D341Med (cell line): Measurements from ENCODE around the gene CLBA1.
"Not testable (repeated sequence)": the region's sequence is repeated elsewhere in the genome, so short reads cannot be mapped to it uniquely, and the experiment has no call there.

Experiments used
- DNase-seq: peaks from one replicate; pipeline ENCODE4 v3.0.0; 2012; ENCODE audit warnings: low spot score

Gene CLBA1

DNA sequence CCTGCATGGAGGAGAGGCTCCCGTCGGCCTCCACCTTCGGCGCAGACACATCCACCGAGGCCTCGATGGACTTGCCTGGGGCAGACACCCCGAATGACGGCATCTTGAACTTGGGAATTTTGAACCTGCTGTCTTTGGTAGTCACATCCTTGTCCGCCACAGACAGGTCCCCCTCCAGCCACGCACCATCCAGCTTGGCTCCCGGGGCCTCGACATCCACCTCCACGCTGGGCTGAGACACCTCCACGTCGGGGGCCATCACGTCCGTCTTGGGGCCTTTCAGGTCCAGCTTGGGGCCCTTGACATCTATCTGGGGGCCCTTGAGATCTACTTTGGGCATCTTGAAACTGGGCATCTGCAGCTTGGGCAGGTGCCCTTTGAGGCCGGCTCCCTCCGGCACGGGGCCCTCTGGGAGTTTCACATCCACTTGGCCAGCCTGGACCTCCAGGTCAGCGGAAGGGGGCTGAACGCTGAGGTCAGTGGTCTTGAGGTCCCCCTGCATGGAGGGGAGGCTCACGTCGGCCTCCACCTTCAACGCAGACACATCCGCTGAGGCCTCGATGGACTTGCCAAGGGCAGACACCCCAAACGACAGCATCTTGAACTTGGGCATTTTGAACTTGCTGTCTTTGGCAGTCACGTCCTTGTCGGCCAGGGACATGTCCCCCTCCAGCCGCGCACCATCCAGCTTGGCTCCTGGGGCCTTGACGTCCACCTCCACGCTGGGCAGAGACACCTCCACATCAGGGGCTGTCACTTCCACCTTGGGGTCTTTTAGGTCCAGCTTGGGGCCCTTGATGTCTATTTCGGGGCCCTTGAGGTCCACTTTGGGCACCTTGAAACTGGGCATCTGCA is 37.5 kb upstream of the CLBA1 start:
- not testable (repeated sequence) for DNase-seq

DNA sequence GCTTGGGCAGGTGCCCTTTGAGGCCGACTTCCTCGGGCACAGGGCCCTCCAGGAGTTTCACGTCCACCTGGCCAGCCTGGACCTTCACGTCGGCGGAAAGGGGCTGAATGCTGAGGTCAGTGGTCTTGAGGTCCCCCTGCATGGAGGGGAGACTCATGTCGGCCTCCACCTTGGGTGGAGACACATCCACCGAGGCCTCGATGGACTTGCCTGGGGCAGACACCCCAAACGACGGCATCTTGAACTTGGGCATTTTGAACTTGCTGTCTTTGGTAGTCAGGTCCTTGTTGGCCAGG is 36.9 kb upstream of the CLBA1 start:
- no peak for DNase-seq

DNA sequence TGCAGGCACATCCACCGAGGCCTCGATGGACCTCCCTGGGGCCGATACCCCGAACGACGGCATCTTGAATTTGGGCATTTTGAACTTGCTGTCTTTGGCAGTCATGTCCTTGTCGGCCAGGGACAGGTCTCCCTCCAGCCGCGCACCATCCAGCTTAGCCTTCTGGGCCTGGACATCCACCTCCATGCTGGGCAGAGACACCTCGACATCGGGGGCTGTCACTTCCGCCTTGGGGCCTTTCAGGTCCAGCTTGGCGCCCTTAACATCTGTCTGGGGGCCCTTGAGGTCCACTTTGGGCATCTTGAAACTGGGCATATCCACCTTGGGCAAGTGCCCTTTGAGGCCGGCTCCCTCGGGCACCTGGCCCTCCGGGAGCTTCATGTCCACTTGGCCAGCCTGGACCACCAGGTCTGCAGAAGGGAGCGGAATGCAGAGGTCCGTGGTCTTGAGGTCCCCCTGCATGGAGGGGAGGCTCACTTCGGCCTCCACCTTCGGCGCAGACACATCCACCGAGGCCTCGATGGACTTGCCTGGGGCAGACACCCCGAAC is 36.1 kb upstream of the CLBA1 start:
- not testable (repeated sequence) for DNase-seq

DNA sequence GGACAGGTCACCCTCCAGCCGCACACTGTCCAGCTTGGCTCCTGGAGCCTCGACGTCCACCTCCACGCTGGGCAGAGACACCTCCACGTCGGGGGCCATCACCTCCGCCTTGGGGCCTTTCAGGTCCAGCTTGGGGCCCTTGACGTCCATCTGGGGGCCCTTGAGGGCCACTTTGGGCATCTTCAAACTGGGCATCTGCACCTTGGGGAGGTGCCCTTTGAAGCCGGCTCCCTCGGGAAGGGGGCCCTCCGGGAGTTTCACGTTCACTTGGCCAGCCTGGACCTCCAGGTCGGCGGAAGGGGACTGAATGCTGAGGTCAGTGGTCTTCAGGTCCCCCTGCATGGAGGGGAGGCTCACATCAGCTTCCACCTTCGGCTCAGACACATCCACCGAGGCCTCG is 35.6 kb upstream of the CLBA1 start:
- no peak for DNase-seq

DNA sequence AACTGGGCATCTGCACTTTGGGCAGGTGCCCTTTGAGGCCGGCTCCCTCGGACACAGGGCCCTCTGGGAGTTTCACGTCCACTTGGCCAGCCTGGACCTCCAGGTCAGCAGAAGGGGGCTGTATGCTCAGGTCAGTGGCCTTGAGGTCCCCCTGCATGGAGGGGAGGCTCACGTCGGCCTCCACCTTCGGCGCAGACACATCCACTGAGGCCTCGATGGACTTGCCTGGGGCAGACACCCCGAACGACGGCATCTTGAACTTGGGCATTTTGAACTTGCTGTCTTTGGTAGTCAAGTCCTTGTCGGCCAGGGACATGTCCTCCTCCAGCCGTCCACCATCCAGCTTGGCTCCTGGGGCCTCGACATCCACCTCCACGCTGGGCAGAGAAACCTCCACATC is 34.9 kb upstream of the CLBA1 start:
- not testable (repeated sequence) for DNase-seq

DNA sequence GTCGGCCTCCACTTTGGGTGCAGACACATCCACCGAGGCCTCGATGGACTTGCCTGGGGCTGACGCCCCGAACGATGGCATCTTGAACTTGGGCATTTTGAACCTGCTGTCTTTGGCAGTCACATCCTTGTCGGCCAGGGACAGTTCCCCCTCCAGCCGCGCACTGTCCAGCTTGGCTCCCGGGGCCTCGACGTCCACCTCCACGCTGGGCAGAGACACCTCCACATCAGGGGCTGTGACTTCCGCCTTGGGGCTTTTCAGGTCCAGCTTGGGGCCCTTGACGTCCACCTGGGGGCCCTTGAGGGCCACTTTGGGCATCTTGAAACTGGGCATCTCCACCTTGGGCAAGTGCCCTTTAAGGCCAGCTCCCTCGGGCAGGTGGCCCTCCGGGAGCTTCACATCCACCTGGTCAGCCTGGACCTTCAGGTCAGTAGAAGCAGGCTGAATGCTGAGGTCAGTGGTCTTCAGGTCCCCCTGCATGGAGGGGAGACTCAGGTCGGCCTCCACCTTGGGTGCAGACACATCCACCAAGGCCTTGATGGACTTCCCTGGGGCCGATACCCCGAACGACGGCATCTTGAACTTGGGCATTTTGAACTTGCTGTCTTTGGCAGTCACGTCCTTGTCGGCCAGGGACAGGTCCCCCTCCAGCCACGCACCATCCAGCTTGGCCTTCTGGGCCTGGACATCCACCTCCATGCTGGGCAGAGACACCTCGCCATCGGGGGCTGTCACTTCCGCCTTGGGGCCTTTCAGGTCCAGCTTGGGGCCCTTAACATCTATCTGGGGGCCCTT is 33.5 kb upstream of the CLBA1 start:
- DNase-seq, result not testable (repeated sequence)

DNA sequence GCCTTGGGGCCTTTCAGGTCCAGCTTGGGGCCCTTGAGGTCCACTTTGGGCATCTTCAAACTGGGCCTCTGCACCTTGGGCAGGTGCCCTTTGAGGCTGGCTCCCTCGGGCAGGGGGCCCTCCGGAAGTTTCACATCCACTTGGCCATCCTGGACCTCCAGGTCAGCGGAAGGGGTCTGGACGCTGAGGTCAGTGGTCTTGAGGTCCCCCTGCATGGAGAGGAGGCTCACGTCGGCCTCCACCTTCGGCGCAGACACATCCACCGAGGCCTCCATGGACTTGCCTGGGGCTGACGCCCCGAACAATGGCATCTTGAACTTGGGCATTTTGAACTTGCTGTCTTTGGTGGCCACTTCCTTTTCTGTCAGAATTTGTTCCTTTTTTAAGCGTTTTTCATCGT is 32.5 kb upstream of the CLBA1 start:
- no peak for DNase-seq

DNA sequence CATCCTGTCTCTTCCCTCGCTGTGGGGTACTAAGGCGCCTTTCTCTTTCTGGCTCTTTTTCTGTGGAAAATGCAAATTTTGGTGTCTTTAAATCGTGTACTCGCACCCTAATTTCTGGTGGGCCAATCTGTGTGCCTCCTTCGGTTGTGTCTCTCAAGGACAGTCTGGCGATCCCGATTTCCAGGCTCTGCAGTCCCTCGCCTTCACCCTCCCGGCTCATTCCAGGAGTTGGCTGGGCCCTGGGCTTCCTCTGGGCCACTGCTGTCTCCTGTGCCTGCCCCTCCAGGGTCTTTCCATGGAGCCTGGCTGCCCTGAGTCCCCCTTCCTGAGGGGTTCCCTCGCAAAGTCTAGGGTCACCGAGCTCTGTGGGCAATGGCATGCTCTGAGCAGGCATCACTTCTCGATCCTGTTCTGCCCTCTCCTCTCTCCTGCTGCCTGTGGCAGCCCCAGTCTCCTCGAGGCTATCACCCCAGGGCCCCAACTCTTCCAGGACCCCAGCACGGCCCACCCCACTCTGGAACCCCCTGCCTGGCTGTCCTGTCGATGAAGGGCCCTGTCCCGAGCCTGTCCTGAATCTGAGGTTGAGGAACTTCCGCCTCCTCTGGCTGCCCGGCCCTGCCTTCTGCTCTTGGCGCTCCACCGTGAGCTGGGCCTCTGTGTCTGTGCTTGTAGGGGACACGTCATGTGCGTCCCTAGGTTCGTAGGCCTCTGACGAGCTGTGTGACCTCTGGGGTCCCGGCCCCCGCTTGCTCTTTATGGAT is 31.5 kb upstream of the CLBA1 start:
- DNase-seq, result no peak

DNA sequence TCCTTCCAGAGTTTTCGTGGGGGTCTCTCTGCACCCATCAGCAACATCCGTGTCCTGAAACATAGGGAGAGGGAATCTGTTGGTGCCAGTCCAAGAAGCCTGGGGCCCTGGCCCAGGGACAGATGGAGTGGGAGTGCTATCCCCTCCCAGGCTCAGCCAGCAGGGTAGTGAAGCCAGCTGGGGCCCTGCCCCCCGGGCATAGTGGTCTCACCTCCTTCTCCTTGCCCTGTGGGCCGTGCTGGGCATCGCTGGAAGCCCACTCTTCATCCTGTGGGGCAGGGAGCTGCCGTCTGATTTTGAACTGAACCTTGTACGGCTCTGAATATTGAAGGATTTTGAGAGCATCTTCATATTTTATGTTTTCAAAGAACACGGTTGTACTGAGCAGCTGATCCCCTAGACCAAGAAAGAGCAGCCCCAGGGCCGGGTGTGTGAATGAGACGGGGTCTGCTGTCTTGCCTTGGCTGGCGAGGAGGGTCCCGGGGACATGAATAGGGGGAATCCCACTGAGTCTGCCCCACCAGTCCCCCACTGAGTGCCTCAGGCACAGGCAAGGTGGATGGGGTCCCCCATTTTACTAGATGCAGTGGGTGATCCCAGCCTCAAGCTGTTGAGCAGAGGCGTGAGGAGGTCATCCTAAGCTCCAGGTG is 30.7 kb upstream of the CLBA1 start:
- no peak for DNase-seq

DNA sequence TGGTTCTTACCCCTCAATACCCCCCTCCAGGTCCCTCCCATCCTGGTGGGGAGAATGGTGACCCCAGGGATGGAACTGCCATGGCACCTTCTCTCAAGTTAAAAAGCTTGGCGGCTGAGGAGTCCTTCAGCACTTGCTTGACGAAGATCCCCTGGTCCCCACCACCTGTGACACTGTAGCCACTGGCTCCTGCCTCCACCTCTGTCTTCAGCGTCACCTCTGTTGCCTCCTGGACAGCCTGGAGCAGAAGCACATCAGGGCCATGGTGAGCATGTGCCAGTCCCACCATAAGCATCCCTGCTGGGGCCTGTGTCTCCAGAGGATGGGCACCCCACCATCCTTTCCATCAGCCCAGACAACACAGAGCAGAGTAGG is 30.2 kb upstream of the CLBA1 start:
- no peak for DNase-seq

DNA sequence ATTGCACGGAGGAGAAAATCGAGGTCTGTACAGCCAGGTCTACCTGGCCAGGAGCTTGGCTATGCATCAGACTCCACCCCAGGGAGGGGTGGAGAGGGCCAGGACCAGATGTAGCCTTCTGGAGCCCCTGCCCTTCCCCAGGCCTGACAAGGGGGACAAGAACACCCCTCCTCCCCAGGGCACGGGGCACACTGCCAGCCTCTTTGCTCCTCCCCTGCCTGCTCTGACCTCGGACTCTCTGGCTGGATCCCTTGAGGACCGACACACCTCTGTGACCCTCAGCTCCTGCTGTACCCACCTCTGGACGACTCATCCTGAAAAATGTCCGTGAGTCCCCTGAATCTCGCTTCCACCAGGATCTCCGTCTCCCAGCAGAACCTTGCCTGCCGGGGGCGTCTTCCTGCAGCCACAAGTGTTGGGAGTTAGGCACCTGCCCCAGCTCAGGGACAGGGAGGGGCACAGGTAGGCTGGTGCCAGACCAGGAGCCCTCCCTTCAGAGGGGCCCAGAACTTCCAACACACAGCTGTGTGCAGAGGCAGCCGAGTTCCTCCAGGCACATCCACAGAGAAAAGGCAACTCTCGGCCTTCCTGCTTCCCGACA is 29.2 kb upstream of the CLBA1 start:
- no peak for DNase-seq

DNA sequence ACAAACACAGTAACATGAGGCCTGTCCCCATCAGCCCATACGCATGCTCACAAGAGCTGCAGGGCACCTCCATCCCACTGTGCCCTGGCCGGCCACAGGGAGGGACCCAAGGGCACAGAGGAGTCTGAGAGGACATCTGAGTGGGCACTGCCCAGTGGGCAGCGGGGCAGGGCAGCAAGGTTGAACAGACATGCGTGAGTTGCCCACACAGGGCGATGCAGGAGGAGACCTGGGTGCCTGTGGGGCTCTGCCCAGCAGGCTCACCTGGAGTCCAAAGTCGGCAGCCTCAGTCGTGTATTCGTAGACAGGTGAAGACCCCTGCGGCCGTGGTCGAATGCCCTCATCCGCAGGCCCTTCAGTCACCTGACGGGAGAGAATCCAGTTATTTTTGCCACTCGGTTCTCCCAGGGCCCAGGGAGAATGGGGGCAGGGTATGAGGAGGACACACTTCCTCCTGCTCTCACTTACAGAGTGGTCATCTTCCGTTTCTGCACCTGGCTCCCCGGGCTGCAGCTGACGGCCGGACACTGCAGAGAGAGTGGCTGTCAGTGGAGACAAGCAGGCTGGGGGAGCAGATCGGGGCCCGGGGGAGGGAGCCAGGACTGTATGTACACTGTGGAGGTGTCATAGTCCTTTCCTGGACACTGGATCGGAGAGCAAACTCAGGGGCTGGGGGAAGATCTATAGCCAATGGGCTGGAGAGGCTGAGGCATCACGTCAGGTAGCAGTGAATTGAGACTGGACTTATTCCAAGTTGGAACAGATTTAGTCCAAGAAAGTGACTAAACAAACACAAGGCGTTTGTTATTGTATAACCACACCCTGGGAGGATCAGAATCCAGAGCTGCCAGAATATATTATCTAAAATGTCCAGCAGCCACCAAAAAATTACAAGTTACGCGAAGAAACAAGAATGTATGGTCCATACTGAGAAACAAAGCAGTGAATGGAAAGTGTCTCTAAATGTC is 28.2 kb upstream of the CLBA1 start:
- no peak for DNase-seq

DNA sequence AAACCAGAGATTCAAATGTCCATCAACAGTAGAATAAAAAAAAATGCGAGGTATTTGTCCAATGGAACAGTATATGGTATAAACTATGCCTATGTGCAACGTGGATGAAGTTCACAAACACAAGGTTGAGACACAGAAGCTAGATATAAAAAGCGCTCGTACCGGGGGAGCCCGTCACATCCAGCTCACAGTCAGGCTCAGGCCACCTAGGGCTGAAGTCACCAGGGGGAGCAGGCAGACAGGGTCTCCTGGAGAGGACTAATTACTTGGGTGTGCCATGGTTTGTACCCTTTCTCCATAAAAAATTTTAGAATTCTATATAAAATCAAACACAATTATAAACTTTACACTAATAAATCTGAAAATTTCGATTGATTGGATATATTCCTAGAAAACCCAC is 21.0 kb upstream of the CLBA1 start:
- DNase-seq, result no peak

DNA sequence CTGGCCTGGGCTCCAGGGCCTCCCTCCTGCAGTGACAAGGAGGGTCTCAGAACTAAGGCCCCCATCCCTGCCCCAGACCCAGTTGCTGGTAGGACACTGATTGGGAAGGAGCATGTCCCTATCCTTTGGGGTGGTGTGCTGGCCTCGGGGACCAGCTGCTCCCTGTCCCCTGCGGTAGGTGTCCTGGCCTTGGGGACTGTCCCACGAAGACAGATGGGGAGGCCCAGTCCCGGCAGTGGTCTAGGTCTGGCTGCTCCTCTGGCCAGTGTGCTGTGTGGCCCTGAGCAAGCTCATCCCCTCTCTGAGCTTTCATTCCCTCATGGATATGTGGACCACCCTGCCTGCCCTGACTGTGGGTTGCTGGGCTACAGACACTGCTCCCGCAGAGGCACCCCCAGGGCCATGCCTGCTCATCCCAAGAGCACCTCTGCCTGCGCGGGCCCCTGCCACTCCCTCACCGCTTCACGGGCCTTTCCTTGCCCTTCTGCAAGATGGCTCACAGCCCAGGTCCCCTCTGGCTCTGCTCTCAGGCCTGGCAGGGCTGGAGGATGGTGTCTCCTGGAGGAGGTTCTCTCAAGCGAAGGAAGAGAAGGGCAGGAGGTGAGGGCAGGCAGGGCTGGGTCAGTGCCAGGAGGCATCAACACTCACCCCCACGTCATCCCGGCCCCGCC is 19.9 kb upstream of the CLBA1 start:
- DNase-seq, result no peak

DNA sequence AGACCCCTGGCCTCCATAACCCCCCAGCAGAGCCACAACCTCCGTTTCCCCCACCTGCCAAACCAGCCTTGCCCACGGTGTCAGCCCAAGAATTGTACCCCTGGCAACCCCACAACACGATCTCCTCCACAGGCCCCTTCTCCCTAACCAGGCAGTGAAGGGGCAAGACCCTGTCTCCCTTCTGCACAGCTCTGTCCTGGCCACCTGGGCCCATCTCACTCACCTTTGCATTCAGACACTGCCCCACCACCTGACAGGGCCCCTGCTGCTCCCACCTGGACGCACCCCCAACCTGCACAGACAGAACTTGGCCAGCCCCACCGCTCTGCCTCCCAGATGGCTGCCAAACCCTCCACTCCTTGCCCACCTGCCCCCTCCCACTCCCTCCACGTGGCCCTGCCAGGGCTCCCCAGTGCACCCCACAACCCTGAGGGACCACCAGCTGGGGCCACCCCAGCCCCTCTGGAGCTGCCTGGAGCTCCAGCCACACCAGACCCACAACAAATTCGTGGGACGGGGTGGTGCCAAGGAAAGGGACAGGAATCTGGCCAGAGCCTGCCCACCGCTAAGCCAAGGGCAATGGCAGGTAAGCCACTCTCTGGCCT is 19.2 kb upstream of the CLBA1 start:
- no peak for DNase-seq

DNA sequence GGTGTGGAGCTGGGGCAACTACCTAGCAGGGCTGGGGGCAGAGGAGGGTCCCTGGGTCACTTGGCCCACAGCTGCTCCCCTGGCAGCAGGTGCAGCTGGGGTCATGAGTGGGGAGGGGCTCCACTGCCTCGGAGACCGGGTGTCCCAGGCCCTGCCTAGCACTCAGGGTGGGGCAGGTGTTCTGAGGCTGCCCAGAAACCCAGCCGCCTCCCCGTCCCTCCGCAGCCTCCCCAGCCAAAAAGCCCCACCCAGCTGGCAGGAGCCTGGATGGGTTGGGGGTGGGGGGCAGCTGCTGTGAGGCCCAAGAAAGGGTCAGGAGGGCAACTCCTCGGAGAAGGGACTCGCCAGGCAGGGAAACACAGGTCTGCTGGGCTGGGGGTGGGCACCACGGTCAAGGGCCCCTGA is 18.6 kb upstream of the CLBA1 start:
- DNase-seq, result no peak

DNA sequence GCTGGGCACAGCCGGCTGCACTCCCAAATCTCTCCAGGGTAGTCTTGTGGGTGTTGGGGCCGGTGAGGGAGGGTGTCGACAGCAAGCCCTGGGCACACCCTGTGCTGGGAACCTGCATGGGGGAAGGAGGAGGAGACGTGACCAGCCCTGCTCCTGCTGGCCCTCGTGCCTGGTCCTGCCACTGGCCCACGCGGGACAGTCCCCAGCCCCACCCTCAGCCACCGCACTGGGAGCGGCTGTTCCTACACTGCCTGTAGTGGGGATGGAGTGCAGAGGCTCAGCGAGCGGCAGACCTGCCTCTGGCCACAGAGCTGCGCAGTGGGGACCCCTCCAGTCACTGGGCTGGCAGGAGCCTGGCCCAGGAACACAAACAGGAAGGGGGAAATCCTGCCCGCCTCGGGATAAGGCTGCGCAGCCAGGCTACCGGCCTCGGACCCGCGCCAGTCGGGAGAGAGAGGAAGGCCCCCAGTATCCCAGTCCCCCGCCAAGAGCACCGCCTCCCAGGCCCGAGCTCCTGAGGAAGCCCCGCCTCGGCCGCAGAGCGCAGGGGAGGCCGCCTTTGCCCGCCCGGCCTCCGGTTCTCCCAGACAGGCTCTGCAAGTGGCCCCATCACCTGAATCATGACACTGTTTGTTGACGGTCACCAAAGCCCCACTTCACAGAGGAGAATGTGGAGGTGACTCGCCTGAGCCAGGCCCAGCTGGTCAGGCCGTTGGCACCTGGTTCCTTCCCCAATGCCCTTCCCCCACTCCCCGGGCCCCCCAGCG is 18.0 kb upstream of the CLBA1 start:
- DNase-seq, result no peak

DNA sequence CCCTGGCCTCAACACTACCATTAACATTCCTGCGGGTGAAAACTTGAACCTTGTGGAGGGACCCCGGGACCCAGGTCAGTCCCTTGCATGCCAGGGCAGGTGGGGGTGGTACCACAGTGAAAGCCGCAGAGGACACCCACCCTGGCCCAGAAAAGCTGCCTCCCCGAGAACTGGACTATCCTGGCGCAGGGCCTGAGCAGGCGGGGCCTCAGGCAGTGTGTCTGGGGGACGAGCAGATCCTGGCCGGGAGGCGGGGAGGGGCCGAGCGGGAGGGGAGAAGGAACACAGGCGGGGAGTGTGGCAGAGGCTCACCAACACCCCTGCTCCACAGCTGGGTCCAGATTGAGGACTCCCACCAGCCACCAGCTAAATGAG is 17.4 kb upstream of the CLBA1 start:
- DNase-seq, result no peak
